ENCODE measurements around the gene CPA1. TPM values are rescaled to one million over a fixed set of nuclear protein-coding genes. Genes with fewer than 3 reads are reported as not detected.

Gene CPA1
- total RNA-seq, 2 donors from 2014 or later = not detected

- DNase-seq = peak; percentile 17
- H3K27me3 ChIP-seq (ENCODE audit: control insufficient read depth, insufficient read depth, low read length, poor library complexity, severe bottlenecking) = no peaks in the 10 kb centered on the region
- WGBS, 2 experiments (ENCODE audit: insufficient coverage in 1 of 2, insufficient read length in 1 of 2) = 92 to 95% methylated on average over 4 to 5 of the region's 5 CpGs
- H3K4me1 ChIP-seq (ENCODE audit: control insufficient read depth, insufficient read depth, low read length) = no peaks in the 10 kb centered on the region
- H3K27ac ChIP-seq (ENCODE audit: low read depth, low read length) = no peak overlapping the region
- no peak overlapping the region for H3K4me3 ChIP-seq (ENCODE audit: low read length)
- Mint-ChIP-seq H3K9me3 (peaks cover 8% of the 10 kb centered on the region), H3K4me1 (peaks cover 9% of the 10 kb centered on the region), H3K36me3 (ENCODE audit: low read depth) (no peaks in the 10 kb centered on the region), H3K4me3 (no peak overlapping the region), H3K27ac (no peak overlapping the region), H3K27me3 (ENCODE audit: insufficient read depth) (peaks cover 4% of the 10 kb centered on the region)
- H3K9me3 ChIP-seq (ENCODE audit: control insufficient read depth, low read length) = no peaks in the 10 kb centered on the region
- no peak overlapping the region for H3K9ac ChIP-seq (ENCODE audit: extremely low read depth, low read length, poor library complexity, severe bottlenecking)
- no peak for TF ChIP-seq CTCF (conservative IDR thresholded peaks at IDR 0.05)
- H3K36me3 ChIP-seq (ENCODE audit: control insufficient read depth, insufficient read depth, low read length) = no peaks in the 10 kb centered on the region
Observed at GRCh38 chr7:130359276-130359857, 20.9 kb upstream of the CPA1 start.

GRCh38 chr7:130360518-130360917 is 19.8 kb upstream of the CPA1 start:
- H3K27me3 Mint-ChIP-seq (ENCODE audit: insufficient read depth) = peaks cover 4% of the 10 kb centered on the region
- TF ChIP-seq CTCF (conservative IDR thresholded peaks at IDR 0.05) = no peak
- Histone ChIP-seq H3K4me3 (ENCODE audit: low read length) (no peak overlapping the region), H3K9me3 (ENCODE audit: control insufficient read depth, low read length) (no peaks in the 10 kb centered on the region), H3K27ac (ENCODE audit: low read depth, low read length) (no peak overlapping the region), H3K36me3 (ENCODE audit: control insufficient read depth, insufficient read depth, low read length) (no peaks in the 10 kb centered on the region), H3K27me3 (ENCODE audit: control insufficient read depth, insufficient read depth, low read length, poor library complexity, severe bottlenecking) (no peaks in the 10 kb centered on the region), H3K4me1 (ENCODE audit: control insufficient read depth, insufficient read depth, low read length) (no peaks in the 10 kb centered on the region), H3K9ac (ENCODE audit: extremely low read depth, low read length, poor library complexity, severe bottlenecking) (no peak overlapping the region)
- H3K9me3 Mint-ChIP-seq = peaks cover 8% of the 10 kb centered on the region
- no peak overlapping the region for H3K4me3 Mint-ChIP-seq
- WGBS, 2 experiments (ENCODE audit: insufficient coverage in 1 of 2, insufficient read length in 1 of 2) = 67 to 86% methylated on average over 1 to 3 of the region's 3 CpGs
- no peak for DNase-seq
- H3K36me3 Mint-ChIP-seq (ENCODE audit: low read depth) = no peaks in the 10 kb centered on the region
- H3K27ac Mint-ChIP-seq = no peak overlapping the region
- H3K4me1 Mint-ChIP-seq = peaks cover 13% of the 10 kb centered on the region

- WGBS, 2 experiments (ENCODE audit: insufficient coverage in 1 of 2, insufficient read length in 1 of 2) = 92 to 97% methylated on average over 7 of the region's 7 CpGs
- H3K4me3 ChIP-seq (ENCODE audit: low read length) = no peak overlapping the region
- no peak for TF ChIP-seq CTCF (conservative IDR thresholded peaks at IDR 0.05)
- H3K4me3 Mint-ChIP-seq = no peak overlapping the region
- peaks cover 8% of the 10 kb centered on the region for H3K9me3 Mint-ChIP-seq
- no peak overlapping the region for H3K9ac ChIP-seq (ENCODE audit: extremely low read depth, low read length, poor library complexity, severe bottlenecking)
- H3K4me1 ChIP-seq (ENCODE audit: control insufficient read depth, insufficient read depth, low read length) = no peaks in the 10 kb centered on the region
- peaks cover 4% of the 10 kb centered on the region for H3K27me3 Mint-ChIP-seq (ENCODE audit: insufficient read depth)
- no peaks in the 10 kb centered on the region for H3K36me3 ChIP-seq (ENCODE audit: control insufficient read depth, insufficient read depth, low read length)
- no peaks in the 10 kb centered on the region for H3K9me3 ChIP-seq (ENCODE audit: control insufficient read depth, low read length)
- no peaks in the 10 kb centered on the region for H3K36me3 Mint-ChIP-seq (ENCODE audit: low read depth)
- H3K4me1 Mint-ChIP-seq = peaks cover 6% of the 10 kb centered on the region
- H3K27ac Mint-ChIP-seq = no peak overlapping the region
- no peak overlapping the region for H3K27ac ChIP-seq (ENCODE audit: low read depth, low read length)
- no peaks in the 10 kb centered on the region for H3K27me3 ChIP-seq (ENCODE audit: control insufficient read depth, insufficient read depth, low read length, poor library complexity, severe bottlenecking)
- DNase-seq = no peak
Observed at GRCh38 chr7:130361681-130362080, 18.6 kb upstream of the CPA1 start.

All from endodermal cell (in vitro differentiated cells).